GM19351 (cell line): ENCODE measurements around the gene NEUROD2.

ENCODE experiments used
- ATAC-seq: cut with Tn5 transposase; IDR thresholded peaks from one replicate; pipeline ENCODE4 v1.9.1; 2021; ENCODE audit warnings: mild to moderate bottlenecking, moderate library complexity; ENCODE audit not compliant: unreplicated experiment

NEUROD2 gene

GRCh38 chr17:39635614-39636176 is 28.0 kb upstream of the NEUROD2 start:
- no peak for ATAC-seq

GRCh38 chr17:39634384-39634871 is 26.7 kb upstream of the NEUROD2 start:
- ATAC-seq = no peak

GRCh38 chr17:39633570-39634183 is 26.0 kb upstream of the NEUROD2 start:
- ATAC-seq = no peak

- ATAC-seq = no peak
Measured at GRCh38 chr17:39632153-39632941, 24.6 kb upstream of the NEUROD2 start.

GRCh38 chr17:39631403-39631802 is 23.7 kb upstream of the NEUROD2 start:
- ATAC-seq = no peak

GRCh38 chr17:39629898-39630297 is 22.2 kb upstream of the NEUROD2 start:
- ATAC-seq = no peak

GRCh38 chr17:39629494-39629880 is 21.8 kb upstream of the NEUROD2 start:
- ATAC-seq = no peak

GRCh38 chr17:39628655-39629493 is 21.2 kb upstream of the NEUROD2 start:
- no peak for ATAC-seq

- no peak for ATAC-seq
Measured at GRCh38 chr17:39627712-39628516, 20.2 kb upstream of the NEUROD2 start.

GRCh38 chr17:39627047-39627711 is 19.5 kb upstream of the NEUROD2 start:
- ATAC-seq = no peak

- ATAC-seq = no peak
Measured at GRCh38 chr17:39626171-39627046, 18.7 kb upstream of the NEUROD2 start, which contains the start of gene PPP1R1B. Gene PPP1R1B, plus strand, starts transcription at chr17:39626952. Its CDS starts 441 bp downstream, at chr17:39627393.

- ATAC-seq = no peak
Measured at GRCh38 chr17:39625198-39625785, 17.6 kb upstream of the NEUROD2 start.

- no peak for ATAC-seq
Measured at GRCh38 chr17:39624313-39624712, 16.6 kb upstream of the NEUROD2 start.

GRCh38 chr17:39623356-39623950 is 15.7 kb upstream of the NEUROD2 start:
- no peak for ATAC-seq

GRCh38 chr17:39622380-39623006 is 14.8 kb upstream of the NEUROD2 start:
- ATAC-seq = no peak

GRCh38 chr17:39621523-39622379 is 14.0 kb upstream of the NEUROD2 start:
- ATAC-seq = peak; percentile 57

- no peak for ATAC-seq
Measured at GRCh38 chr17:39619786-39620101, 12.0 kb upstream of the NEUROD2 start.
